Skeletal muscle cell (primary cell): Measurements from ENCODE around the gene IFT74.
A peak's percentile ranks its signal among the peaks of the same experiment; 100 is the strongest.
"Not testable (repeated sequence)": the region's sequence is repeated elsewhere in the genome, so short reads cannot be mapped to it uniquely, and the experiment has no call there.

ENCODE experiments used
- DNase-seq: peaks from one replicate; pipeline ENCODE4 v3.0.0-alpha.2; 2010; ENCODE audit warnings: low read depth
- H3K4me3 ChIP-seq: 2 replicates; pipeline ENCODE4 v1.5.1; 2011; ENCODE audit warnings: low read depth, mild to moderate bottlenecking, control low read depth, low read length, moderate library complexity

IFT74 gene

DNA sequence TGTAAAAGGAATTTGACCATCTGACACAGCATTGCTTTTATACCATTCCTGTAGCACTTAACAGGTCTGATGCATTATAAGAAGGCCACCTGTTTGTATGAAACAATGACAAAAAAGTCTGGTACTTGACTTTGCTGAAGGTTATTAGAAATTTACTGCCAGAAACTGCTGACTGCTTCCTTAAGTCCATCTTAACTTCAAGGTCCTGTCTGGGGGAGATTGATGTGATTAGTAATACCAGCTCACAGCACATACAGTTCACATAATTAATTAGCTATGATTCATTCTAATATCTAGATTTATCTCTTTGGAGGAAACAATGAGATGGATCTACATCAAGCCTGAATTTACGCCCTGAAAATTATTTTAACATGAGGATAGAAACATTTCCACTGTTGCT, 103.2 kb downstream of the IFT74 start:
- no peak overlapping the region for H3K4me3 ChIP-seq
- no peak for DNase-seq

DNA sequence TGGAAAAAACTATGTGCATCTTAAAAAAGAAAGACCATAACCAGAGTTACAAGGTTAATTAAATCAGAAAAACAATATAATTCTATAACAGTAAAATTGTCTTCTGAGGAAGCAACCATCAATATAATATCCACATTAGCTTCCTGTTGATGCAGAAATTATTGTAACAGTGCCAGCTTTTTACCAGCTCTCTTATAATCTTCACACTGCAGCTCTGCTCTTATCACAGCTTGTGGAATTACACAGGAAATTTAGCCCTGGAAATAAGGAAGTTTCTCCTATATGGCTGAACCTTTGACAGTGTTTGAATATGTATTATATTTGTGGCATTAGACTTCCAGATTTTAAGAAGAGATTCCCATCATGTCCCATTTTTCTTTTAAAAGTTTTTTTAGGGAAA, 103.7 kb downstream of the IFT74 start:
- DNase-seq, result no peak
- no peak overlapping the region for H3K4me3 ChIP-seq

DNA sequence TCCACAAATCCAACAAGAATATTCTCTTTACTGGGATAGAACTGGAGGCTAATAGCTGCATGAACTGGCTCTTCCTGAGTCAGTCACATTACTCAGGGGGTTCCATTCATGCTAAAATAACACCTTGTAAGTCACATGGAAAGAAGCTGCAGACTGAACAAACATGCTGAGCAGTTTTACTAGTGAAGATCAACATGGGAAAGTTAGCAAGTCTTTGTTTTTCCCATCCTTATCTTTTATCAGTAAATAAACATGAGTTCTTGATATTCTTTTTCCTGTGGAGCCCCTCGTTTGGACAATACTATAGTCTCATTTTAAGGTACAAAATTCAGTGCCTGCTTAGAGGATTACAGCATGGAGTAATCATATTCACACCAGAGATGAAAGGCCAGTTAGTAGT, 109.1 kb downstream of the IFT74 start:
- H3K4me3 ChIP-seq, result no peak overlapping the region
- DNase-seq, result no peak

DNA sequence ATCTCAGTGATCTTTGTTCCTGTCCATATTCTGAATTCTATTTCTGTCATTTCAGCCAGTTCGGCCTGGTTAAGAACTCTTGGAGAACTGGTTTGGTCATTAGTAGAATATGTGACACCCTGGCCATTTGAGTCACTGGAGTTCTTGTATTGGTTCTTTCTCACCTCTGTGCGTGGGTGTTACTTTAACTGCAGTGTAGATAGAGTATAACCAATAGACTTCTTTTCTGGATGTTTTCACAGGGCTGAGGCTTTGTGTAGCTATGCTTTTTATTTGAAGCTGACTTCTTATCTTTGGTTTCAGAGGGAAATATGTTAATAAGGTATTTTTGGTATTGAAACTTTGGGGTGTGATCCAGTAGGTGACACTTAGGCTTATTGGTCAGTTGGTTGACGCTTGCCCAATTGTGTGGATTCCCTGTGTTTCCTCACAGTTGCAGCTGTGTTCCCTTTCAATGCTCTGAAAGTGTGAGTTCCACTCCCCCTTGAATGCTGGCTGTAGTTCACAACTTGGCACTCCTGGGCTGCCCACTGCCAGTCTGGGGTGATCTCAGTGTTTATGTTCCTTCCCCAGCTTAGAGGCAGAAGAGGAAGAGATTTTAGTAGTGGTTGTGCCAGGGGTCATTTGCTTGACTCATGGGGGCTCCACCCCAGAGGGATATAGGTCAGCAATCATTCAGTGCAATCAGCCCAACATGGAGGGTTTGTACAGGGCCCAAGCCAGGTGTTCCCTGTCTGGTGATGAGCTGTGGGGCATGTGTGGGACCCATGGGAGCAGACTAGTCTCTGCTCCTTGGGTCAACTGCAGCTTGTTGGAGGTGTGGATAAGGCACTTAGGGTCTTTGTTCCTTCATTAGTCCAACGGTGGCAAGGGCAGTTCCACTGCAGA, 117.9 kb downstream of the IFT74 start:
- no peak overlapping the region for H3K4me3 ChIP-seq
- no peak for DNase-seq

DNA sequence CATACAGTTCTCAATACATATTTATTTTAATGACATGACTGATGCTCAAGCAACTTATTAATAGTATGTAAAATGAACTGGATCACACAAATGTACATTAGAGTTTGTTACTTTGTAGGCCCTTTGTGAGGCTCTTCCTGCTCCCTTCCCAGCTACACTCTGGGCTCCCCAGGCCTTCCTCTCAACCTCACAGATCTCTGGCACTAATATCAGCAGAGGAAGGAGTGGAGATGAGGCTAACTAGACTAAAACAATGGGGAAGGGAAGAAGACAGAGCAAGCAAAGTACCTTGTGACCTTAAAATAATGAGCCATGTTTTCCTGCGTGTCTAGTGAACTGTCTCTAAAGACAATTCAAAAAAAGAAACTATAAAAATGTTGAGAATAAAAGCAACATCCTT, 122.5 kb downstream of the IFT74 start:
- H3K4me3 ChIP-seq, result no peak overlapping the region
- DNase-seq, result no peak

DNA sequence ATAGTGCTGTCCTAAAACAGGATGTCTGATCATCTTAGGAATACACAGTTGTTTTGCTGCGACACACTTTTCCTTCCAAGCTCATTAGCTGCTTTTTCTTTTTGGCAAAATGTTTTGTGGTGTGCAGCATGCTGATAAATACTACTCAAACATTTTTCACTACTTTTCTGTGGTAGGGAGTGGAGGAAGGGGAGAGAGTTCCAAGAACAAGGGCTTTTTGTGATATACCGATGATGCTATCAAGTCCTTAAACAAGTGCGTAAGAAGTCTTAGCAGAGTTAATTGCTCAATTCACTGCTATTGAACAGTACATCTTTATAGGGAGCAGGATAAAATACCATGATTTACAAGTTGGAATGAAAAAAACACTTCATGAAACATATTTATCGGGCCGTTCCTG, 129.2 kb downstream of the IFT74 start:
- no peak for DNase-seq
- no peak overlapping the region for H3K4me3 ChIP-seq

DNA sequence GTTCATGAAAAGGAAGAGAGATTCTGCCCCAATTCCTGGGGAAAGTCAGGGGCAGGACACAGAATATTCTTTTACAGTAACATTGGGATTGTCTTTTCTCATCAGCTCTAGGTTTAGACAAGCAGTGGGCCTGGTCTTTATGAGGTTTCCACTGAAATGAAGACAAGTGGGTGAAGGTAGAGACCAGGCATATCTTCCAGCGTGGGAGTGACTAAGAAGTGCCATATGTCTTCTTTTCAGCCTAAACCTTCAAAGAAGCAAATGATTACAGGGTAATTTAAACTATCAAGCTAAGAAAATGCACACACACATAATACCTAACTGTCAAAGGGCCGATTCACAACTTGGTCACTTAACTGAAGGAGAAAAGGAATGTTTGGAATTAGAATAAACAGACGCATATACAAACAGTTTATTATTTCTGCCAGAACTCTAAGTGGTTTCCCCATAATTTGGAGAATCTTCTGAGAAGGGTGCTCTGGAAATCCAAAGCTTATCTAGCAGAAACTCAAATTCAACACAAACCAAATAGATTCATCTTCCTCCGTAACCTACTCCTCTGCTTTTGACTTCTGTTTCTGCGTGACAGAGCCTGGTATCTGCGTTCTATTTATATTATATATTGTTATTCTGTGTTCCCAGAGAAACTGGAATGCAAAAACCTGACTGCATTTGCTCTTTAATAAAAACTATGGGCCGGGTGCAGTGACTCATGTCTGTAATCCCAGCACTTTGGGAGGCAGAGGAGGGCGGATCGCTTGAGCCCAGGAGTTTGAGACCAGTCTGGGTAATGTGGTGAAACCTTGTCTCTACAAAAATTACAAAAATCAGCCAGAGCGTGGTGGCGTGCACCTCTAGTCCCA, 130.8 kb downstream of the IFT74 start:
- no peak overlapping the region for H3K4me3 ChIP-seq

DNA sequence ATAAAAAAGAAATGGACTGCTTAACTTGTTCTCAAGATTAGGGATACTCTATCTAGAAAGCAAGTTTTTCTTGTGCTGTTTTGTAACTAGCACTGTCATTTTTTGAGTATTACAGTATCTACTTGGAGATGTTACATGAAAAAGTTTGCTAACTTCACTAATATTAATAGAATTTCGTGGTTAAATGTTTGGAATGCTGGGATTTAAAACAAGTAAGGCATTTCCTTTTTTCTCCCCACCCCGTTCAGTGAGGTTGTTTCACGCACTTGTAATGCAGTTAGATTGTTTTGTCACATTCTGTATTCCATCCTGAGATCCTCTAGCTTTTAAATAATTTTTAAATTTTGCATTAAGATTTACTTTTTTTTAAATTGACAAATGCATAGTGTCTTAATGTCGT, 132.8 kb downstream of the IFT74 start:
- no peak for DNase-seq
- no peak overlapping the region for H3K4me3 ChIP-seq

More for the DNA sequence above, 130.8 kb downstream of the IFT74 start:
- DNase-seq, result peak; percentile 30

DNA sequence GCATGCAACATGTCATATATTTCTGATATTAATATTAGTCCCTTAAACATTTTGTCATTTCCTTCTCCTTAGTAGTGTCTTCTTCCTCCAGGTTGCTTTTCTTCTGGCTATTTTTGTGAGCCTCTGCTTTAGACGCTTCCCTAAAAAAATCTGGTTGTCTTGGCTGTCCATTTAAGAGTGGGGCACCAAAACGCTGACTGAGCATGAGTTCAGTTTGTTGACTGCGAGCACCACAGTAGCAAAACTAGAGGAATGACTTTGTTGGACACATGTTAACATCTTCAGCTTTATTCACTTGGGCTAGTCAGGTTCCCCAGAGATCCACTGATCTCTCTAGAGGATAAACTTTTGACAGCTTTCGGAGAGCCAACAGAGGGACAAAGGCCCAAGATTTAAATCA, 133.5 kb downstream of the IFT74 start:
- DNase-seq, result no peak
- no peak overlapping the region for H3K4me3 ChIP-seq

DNA sequence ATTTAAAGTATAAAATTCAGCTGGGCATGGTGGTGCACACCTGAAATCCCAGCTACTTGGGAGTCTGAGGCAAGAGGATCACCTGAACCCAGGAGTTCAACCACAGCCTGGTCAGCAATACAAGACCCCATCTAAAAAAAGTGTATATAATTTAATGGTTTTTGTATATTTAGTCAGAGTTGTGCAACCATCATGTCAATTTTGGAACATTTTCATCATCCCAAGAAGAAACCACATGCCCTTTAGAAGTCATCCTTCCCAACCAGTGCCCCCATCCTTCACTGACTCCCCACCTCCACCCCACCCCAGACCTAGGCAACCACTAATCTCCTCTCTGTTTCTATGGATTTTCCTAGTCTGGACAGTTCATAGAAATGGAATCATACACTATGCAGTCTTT, 134.0 kb downstream of the IFT74 start:
- no peak for DNase-seq
- H3K4me3 ChIP-seq, result no peak overlapping the region

DNA sequence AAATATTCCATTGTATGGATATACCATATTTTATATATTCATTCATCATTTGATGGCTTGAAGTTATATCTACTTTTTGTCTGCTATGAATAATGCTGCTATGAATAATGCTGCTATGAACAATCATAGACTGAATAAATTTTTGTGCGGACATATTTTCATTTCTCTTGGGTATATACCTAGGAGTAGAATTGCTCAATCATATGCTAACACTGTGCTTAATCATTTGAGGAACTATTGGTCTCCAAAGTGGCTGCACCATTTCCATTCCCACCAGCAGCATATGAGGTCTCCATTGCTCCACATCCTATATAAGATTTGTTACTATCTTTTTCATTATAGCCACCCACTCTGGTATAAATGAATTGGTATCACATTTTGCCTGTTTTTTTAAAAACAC, 134.5 kb downstream of the IFT74 start:
- no peak overlapping the region for H3K4me3 ChIP-seq
- no peak for DNase-seq

DNA sequence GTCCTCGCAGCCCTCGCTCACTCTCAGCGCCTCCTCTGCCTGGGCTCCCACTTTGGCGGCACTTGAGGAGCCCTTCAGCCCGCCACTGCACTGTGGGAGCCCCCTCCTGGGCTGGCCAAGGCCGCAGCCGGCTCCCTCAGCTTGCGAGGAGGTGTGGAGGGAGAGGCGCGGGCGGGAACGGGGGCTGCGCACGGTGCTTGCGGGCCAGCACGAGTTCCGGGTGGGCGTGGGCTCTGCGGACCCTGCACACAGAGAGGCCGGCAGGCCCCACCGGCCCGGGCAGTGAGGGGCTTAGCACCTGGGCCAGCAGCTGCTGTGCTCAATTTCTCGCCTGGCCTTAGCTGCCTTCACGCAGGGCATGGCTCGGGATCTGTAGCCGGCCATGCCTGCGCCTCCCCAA, 136.3 kb downstream of the IFT74 start:
- H3K4me3 ChIP-seq, DNase-seq: not testable (repeated sequence)

DNA sequence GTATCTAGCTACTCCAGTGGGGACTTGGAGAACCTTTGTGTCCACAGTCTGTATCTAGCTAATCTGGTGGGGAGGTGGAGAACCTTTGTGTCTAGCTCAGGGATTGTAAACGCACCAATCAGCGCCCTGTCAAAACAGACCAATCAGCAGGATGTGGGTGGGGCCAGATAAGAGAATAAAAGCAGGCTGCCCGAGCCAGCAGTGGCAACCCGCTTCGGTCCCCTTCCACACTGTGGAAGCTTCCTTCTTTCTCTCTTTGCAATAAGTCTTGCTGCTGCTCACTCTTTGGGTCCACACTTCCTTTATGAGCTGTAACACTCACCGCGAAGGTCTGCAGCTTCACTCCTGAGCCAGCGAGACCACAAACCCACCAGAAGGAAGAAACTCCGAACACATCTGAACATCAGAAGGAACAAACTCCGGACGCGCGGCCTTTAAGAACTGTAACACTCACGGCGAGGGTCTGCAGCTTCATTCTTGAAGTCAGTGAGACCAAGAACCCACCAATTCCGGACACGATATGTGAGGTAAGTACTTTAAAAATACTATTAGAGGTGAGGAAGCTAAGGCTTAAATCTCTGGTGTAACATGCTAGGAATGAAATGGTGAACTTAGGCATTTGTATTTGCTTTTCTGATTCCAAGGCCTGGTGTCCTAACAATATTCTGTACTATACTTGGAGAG, 137.3 kb downstream of the IFT74 start:
- H3K4me3 ChIP-seq, DNase-seq: not testable (repeated sequence)

DNA sequence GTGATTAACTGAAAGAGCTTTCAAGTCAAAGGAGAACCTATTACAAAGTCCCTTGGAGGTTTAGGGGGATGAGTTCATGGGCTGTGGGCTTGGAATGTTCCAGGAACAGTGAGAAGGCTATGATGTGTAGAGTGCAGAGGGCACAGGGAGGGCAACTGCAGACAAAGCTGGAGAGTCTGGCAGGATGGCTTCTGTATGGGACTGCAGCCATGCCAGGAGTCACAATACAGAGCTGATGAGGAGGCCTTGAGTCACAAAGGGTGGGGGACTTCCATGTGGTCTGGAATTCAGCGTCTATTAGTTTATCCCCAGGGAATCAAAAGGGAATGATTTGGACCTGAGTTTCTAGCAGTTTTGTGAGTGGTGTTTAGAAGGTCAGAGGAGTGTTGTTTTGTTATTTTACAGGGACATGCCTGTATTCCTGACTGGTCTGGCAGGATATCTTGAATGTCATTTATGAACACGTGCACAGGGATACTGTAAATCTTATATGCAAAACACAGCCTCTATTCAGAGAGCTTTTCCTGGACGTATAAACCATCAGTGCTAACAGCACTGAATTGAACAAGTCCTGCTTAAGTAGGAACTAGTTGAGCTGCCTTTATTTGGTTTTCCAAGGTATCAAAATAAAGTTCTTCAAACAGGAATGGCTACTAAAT, 138.6 kb downstream of the IFT74 start:
- DNase-seq, result peak; percentile 88
- H3K4me3 ChIP-seq, result no peak overlapping the region

DNA sequence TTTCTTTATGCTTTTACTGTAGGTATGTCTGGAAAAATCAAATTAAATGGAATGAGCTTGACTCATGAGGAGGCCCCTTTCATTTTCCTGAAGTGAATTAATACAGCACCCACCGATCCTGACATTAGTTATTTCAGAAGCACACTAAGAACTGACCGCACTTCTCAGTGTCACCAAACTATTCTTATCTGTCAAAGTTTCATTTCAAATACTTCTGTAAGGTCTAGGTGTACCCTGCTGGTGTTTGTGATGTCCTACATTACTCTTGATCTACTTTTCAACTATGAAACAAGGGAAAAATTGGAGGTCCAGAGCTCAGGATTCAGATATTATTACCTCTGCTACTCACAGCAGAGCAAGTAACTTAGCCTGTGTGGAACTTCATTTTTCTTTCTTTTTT, 151.0 kb downstream of the IFT74 start:
- no peak for DNase-seq
- H3K4me3 ChIP-seq, result no peak overlapping the region

DNA sequence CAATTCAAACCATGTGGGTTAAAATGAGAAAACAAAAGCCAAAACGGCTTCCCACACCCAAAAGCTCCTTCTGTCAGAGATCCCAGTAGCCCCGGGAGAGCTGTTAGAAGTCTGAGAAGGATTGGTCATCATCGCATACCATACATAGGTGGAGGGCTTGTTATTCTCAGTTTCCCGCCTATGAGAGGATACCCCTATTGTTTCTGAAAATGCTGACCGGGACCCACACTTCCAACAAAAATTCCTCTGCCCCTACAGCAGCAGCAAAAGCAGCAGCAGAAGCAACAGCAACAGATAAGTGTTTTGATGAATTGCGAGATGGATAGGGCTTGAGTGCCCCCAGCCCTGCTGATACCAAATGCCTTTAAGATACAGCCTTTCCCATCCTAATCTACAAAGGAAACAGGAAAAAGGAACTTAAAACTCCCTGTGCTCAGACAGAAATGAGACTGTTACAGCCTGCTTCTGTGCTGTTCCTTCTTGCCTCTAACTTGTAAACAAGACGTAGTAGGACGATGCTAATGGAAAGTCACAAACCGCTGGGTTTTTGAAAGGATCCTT, 152.8 kb downstream of the IFT74 start, which contains the start of gene TEK:
Gene TEK (plus strand): TSS at position 245 of the 561 bp plus-strand sequence. CDS start 366 bp downstream, outside the sequence.
- no peak for DNase-seq
- peak within 1 kb of the TSS; percentile 29 for H3K4me3 ChIP-seq

DNA sequence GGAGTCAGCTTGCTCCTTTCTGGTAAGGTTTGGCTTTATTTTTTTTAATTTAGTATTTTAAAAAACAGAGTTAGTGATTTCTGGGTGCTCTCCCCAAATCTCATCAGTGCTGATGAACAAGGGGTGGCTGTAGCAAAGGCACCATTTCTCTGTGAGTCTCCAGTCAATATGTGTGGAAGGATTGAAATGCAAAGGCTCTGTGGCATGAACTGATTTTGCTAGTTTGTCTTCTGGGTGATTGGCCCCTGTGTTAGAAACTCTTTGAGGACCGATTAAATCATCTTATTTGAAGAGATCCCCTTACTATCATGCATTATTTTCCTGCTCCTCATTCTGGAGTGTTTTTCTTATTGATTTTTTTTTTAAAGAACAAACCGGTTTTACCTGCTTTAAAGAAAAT, 153.4 kb downstream of the IFT74 start:
- no peak for DNase-seq
- H3K4me3 ChIP-seq, result peak overlapping the region; percentile 29

DNA sequence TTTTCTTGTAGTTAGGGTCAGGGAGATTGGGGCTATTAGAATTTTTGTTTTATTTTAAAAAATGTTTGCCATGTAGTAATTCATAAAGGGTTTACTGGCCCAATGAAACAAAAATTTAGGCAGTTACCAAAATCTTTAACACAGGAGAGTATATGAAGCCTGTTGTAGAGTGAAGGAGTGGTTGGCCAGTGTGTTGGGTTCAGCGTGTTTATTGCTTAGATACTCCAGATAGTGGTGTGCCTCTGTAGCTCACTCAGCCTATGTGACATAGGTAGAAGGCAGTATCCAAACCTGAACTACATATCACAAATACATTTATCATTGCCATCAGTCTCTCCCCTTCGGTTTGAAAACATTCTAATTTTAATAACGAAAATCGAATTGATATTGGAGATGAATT, 154.0 kb downstream of the IFT74 start:
- H3K4me3 ChIP-seq, result peak overlapping the region; percentile 29

DNA sequence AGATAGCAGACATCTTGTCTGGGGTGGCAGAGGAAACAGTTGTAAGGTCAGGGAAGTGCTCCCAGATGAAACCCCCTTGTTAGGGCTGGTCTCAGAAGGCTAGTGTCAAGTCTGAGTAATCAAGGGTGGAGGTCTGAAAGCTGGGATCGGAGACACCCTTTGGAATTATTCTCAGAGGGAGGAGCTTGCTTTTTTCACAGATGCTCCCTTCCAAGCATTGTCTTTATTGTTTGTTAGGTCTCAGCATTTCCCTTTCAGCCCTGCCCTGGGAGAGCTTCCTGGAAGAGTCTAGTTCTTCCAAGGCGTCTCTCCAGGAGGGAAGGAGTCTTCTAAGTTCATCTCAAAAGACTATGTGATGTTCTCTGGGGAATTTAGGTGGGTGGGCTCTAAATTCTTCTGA, 156.0 kb downstream of the IFT74 start:
- no peak overlapping the region for H3K4me3 ChIP-seq
- no peak for DNase-seq

More for the DNA sequence above, 154.0 kb downstream of the IFT74 start:
- no peak for DNase-seq
